HuH-7.5 (cell line): Measurements from ENCODE around the gene TGFBR2.

ENCODE experiments used
- DNase-seq: peaks from one replicate; pipeline ENCODE4 v3.0.0; 2011; ENCODE audit warnings: low spot score

TGFBR2 gene

DNA sequence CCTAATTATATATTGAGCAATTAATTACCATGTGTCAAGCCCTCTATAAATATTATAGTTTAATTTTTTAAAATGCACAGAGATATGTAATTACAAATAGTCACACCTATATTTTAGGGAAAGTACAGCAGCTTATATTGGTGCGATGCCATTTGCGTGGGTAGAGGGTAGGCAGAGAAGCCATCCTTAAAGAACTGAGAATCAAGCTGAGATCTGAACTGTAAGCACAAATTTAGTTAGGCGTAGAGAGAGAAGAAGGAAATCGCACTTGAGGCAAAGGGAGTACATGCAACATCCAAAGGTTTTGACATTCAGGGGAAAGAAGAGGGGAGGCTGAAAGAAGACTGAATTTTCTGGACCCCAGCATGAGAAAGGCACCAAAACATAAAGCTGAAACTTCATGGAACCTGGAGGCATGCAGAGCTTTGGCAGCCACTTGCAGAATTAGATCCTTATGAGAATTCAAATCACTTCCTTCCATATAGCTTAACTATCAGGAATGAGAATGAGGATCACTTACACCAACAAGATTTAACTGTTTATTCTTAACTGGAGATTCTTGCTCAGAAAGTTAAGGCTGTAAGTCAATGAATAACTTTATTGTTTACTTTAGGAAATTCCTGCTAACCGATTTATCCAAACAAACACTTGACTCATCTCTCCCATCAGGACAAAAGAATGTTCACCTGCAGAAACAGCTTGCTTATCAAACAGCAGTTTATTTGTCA lies 114.3 kb downstream of the TGFBR2 start:
- peak; percentile 57 for DNase-seq

- no peak for DNase-seq
These were observed 114.9 kb downstream of the TGFBR2 start for GRCh38 chr3:30721314-30721634.

- no peak for DNase-seq
These were observed 116.8 kb downstream of the TGFBR2 start for GRCh38 chr3:30723211-30723610.

DNA sequence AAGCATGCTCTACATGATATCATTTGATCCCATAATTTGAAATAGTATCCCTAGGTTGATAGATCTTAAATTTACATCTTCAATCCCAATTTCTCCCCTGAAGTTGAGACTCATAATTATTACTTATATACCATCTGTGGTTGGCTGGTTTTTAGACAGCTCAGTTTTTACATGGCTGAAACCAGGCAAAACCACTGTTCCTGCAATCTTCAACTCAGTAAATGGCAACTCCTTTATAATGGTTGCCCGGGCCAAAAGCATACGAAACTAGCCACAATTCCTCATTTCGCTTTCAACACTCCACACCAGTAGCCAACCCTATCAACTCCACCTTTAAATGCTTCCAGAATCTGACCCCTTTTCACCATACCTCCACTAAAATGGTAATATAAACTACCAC lies 118.5 kb downstream of the TGFBR2 start:
- DNase-seq = no peak

GRCh38 chr3:30728143-30728542 lies 121.7 kb downstream of the TGFBR2 start:
- no peak for DNase-seq

GRCh38 chr3:30729512-30729911 lies 123.1 kb downstream of the TGFBR2 start:
- no peak for DNase-seq

- no peak for DNase-seq
These were observed 123.5 kb downstream of the TGFBR2 start for GRCh38 chr3:30729936-30730335.

DNA sequence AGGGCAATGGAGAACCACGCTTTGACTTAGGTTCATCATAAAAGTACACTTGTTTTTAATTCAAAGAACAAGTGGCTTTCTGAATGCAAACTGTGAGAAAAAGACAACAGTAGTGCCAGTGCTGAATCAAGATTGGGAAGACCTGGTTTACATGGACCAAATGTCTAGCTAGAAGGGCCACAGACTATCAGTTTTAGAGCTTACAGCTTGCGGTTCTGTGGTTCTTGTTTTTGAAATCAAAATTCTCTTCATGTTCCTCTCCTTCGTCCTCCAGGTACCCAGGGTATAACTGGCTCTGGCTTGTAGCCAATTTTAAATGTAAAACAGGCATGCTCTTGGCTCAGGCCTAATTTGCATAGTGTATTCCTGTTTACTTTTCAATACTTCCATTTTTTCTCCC lies 124.6 kb downstream of the TGFBR2 start:
- no peak for DNase-seq

- no peak for DNase-seq
These were observed 126.8 kb downstream of the TGFBR2 start for GRCh38 chr3:30733209-30733608.

GRCh38 chr3:30733696-30734095 lies 127.3 kb downstream of the TGFBR2 start:
- no peak for DNase-seq

DNA sequence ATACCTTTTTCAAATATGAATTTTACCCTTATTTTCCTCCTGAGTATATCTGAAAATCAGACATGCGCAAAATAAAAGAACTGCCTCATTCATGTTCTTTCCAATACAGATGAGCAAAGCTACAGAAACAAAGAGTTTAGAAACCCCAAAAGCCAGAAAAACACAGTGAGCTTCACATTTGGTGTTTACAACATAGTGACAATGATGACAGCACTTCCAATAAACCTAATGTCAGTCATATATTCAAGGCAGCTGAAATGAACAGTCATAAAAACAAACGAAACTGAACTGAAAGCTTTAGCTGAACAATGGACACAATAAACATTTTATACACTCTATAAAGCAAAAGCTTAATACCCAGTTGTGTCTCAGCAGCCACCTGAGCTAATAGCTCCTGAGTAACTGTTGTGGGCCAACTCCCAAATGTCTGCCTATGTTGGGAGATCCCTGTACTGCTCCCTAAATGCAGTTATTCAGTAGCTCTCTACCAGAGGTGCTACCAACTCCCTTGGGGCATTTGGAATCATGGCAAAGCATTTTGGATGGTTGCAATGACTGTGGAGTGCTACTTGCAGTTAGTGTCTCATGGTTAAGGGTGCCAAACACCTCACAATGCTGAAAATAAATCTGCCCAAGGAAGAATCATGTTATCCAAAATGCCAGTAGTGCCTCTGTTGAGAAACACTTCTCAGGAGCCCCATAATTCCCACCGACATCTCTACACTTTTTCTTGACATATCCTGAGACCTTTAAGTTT lies 131.5 kb downstream of the TGFBR2 start:
- DNase-seq = no peak

DNA sequence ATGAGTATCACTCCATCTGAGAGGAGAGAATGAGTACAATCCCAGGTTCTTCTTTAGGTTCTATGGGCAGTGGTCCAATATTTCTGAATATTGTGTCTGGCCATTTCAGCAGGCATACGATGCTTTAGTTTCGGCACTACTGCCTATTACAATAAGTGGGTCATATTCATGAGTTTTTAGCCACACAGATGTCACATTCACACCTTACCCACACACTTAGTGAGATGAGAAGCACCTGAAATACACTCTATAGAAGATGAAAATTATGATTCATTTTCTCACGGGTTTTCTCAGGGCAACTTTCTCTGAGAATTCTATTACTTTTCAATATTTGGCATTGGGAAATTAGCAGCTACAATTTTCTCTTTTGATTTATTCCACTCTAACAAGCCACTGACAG lies 132.2 kb downstream of the TGFBR2 start:
- no peak for DNase-seq

DNA sequence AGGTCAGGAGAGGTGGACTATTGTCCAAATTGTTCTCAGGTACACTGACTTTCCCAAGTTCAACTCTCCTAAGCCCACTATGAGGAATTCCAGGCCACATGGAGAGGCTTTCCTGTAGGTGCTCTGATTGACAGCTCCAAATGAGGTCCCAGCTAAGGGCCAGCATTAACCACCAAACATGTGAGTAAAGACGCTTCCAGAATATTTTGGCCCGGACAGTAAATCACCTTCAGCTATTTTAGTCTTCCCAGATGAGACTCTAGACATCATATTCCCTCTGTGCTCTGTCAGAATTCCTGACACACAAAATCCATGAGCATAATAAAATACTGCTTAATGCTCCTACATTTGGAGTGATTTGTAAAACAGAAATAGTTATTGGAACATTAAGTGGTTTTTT lies 135.5 kb downstream of the TGFBR2 start:
- no peak for DNase-seq

DNA sequence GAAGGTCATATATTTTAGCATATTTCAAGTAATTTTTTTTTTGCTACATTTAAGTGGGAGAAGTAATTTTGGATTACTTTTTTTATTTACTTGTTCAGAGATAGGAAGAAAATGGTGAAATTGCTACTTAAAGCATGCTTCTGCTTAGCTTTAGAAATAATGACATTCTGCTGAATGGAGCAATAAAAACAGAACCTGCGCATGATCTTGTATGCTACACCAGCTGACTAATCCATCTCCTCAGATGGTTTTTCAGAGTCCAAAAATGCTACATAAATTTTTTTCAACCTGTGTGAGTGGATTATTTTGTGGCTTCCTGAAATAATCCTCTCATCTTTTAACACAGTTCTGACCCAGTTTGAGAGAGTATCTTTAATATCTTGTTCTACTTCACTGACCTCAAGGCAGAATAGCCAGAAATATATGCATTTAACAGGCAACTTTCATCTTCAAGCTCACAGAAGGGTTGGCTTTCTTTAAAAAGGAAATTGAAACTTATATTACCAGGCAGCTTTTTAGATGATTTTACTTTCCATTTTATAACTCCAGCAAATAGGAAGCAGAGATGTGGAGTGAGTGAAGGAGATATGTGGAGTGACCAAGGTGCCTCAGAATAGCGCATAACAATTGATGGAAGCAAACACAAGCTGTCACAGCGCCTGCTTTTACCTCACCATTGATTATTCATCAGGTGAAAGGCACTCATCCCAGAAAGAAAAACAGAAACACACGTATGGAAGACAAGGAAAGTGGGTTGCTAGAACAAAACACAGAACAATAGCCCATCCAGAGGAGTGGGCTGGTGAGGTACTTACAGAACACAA lies 136.6 kb downstream of the TGFBR2 start:
- DNase-seq = no peak
